Endothelial cell of umbilical vein (primary cell): ENCODE data around the gene SOCS4. TPM values are rescaled to one million over a fixed set of nuclear protein-coding genes. Genes with fewer than 3 reads are reported as not detected.

Experiments
- Bru-seq: library from RNA; stranded (reverse); fragments of 400-500 nt; gene quantifications from one replicate; lab custom pipeline; 2021; lab: Mats Ljungman, UMichigan
- BruChase-seq, 2 experiments: library from RNA; stranded (reverse); fragments of 400-500 nt; gene quantifications; one replicate each; lab custom pipeline; 2021; lab: Mats Ljungman, UMichigan
- BruUV-seq: library from RNA; stranded (reverse); fragments of 400-500 nt; replicated peaks from 2 replicates; lab custom pipeline; 2021; lab: Mats Ljungman, UMichigan
- CTCF ChIA-PET: fragments of 300-600, 350-600 bp; sonication (Branson Sonifier 250); formaldehyde crosslinking; loops from one replicate; lab custom pipeline; 2021; ENCODE audit warnings: antibody characterized with exemption, inconsistent platforms; lab: Charles Lee
- POLR2A ChIA-PET: fragments of 300-600, 350-600 bp; sonication (Branson Sonifier 250); formaldehyde crosslinking; loops from one replicate; lab custom pipeline; 2021; ENCODE audit warnings: antibody characterized with exemption, inconsistent platforms; lab: Charles Lee
- DNase-seq: peaks from one replicate; pipeline ENCODE4 v3.0.0-alpha.2; 2011; ENCODE audit warnings: low read depth, low spot score
- FAIRE-seq: peaks from 2 replicates; lab custom pipeline; 2011; peaks lifted over from hg19 to GRCh38; lab: Jason Lieb, UNC
- H2AFZ ChIP-seq: 2 replicates; pipeline ENCODE4 v1.6.0; 2012; ENCODE audit warnings: low read depth, low read length, control low read depth, inconsistent platforms
- H3K27ac ChIP-seq: 2 replicates; pipeline ENCODE4 v1.5.1; 2011; ENCODE audit warnings: low read depth, mild to moderate bottlenecking, control low read depth, low read length, moderate library complexity; ENCODE audit not compliant: insufficient read depth
- H3K27me3 ChIP-seq, 2 experiments: 2 replicates each; pipeline versions ENCODE4 v1.6.0 to v1.6.1; 2011; ENCODE audit warnings: low read length in 2 of 2, mixed read lengths in 1 of 2; ENCODE audit not compliant: control insufficient read depth in 2 of 2, insufficient read depth in 2 of 2
- H3K36me3 ChIP-seq, 2 experiments: 2 replicates in 1 of 2; 3 replicates in 1 of 2; pipeline ENCODE4 v1.5.1; 2011; ENCODE audit warnings: low read length in 2 of 2, mild to moderate bottlenecking in 1 of 2, moderate library complexity in 1 of 2; ENCODE audit not compliant: control insufficient read depth in 2 of 2, insufficient read depth in 2 of 2; ENCODE audit errors: extremely low read depth in 1 of 2
- H3K4me1 ChIP-seq: 3 replicates; pipeline ENCODE4 v1.5.1; 2011; ENCODE audit warnings: mild to moderate bottlenecking, low read length; ENCODE audit not compliant: control insufficient read depth, insufficient read depth; ENCODE audit errors: extremely low read depth
- H3K4me2 ChIP-seq: 2 replicates; pipeline ENCODE4 v1.6.1; 2011; ENCODE audit warnings: low read length, control low read depth, mixed read lengths; ENCODE audit not compliant: insufficient read depth
- H3K4me3 ChIP-seq, 3 experiments: fragments of 200-600 bp in 1 of 3; sonication (generic), shearing (Covaris generic) in 1 of 3; replicated peaks in 1 of 3; 2 replicates each; pipeline ENCODE4 v1.5.1; 2011 to 2016; ENCODE audit warnings: control low read depth in 3 of 3, low read length in 3 of 3, mild to moderate bottlenecking in 2 of 3, inconsistent platforms in 1 of 3, low read depth in 1 of 3, moderate library complexity in 1 of 3; ENCODE audit not compliant: insufficient read depth in 1 of 3
- H3K79me2 ChIP-seq: 2 replicates; pipeline ENCODE4 v1.6.0; 2012; ENCODE audit warnings: low read length, inconsistent platforms; ENCODE audit not compliant: control insufficient read depth, insufficient read depth
- H3K9ac ChIP-seq: replicated peaks from 2 replicates; pipeline ENCODE3; 2011; ENCODE audit warnings: low read length, control low read depth; ENCODE audit not compliant: insufficient read depth; ENCODE audit errors: extremely low read depth
- H3K9me1 ChIP-seq: replicated peaks from 3 replicates; pipeline ENCODE4 v1.6.0; 2011; ENCODE audit warnings: mild to moderate bottlenecking, low read length; ENCODE audit not compliant: control insufficient read depth, insufficient read depth; ENCODE audit errors: extremely low read depth
- H3K9me3 ChIP-seq: replicated peaks from 2 replicates; pipeline ENCODE4 v1.5.1; 2012; ENCODE audit warnings: low read length, inconsistent platforms; ENCODE audit not compliant: control insufficient read depth, insufficient read depth
- H4K20me1 ChIP-seq: replicated peaks from 2 replicates; pipeline ENCODE3; 2011; ENCODE audit warnings: mild to moderate bottlenecking, low read length; ENCODE audit not compliant: control insufficient read depth, insufficient read depth; ENCODE audit errors: extremely low read depth
- EZH2 ChIP-seq: IDR thresholded peaks from 2 replicates; pipeline ENCODE4 v1.6.1; 2012; ENCODE audit warnings: borderline replicate concordance, low read depth, mild to moderate bottlenecking, moderate library complexity, low read length, inconsistent platforms; ENCODE audit not compliant: severe bottlenecking
- FOS ChIP-seq: IDR thresholded peaks from 2 replicates; pipeline ENCODE4 v1.6.1; 2011; ENCODE audit warnings: mild to moderate bottlenecking, low read length, moderate library complexity, borderline replicate concordance; ENCODE audit not compliant: insufficient read depth
- GATA2 ChIP-seq: IDR thresholded peaks from 2 replicates; pipeline ENCODE4 v1.7.0; 2011; ENCODE audit warnings: low read depth, mild to moderate bottlenecking, moderate library complexity, mixed read lengths, low read length; ENCODE audit not compliant: insufficient read length, insufficient read depth
- JUN ChIP-seq: IDR thresholded peaks from 2 replicates; pipeline ENCODE4 v1.6.1; 2011; ENCODE audit warnings: borderline replicate concordance, low read depth; ENCODE audit not compliant: insufficient read length, insufficient read depth
- MYC ChIP-seq: IDR thresholded peaks from one replicate; pipeline ENCODE4 v1.6.1; 2011; ENCODE audit warnings: mild to moderate bottlenecking, low read depth, low read length
- POLR2A ChIP-seq: IDR thresholded peaks from 2 replicates; pipeline ENCODE4 v1.6.1; 2012; ENCODE audit warnings: low read depth, mild to moderate bottlenecking, control low read depth, low read length
- POLR2AphosphoS5 ChIP-seq: IDR thresholded peaks from 2 replicates; pipeline ENCODE4 v1.6.1; 2012; ENCODE audit warnings: low read depth, mild to moderate bottlenecking, control low read depth, low read length, moderate library complexity; ENCODE audit not compliant: insufficient read depth
- dilution Hi-C: fragments of 300-500 bp; cut with MboI; formaldehyde crosslinking; loops from one replicate; pipeline ENCODE4 v1.15.0; 2019; ENCODE audit warnings: low sequenced_read_pairs; ENCODE audit not compliant: extremely low pct_ligation_motif_present
- intact Hi-C: fragments of 100-400 bp; cut with micrococcal nuclease; formaldehyde crosslinking; loops from one replicate; pipeline ENCODE4 v1.10.0; 2022
- long read RNA-seq: library from polyadenylated mRNA; stranded (forward); transcript quantifications from one replicate; pipeline ENCODE4 v2.0.0, GENCODE V29; 2021
- polyA minus RNA-seq, 3 experiments: library from RNA; depleted of rRNA, polyadenylated mRNA; stranded (reverse); fragments of >200 nt; gene quantifications; 1 replicate in 1 of 3; 2 replicates in 2 of 3; pipeline ENCODE4 v1.2.3, GENCODE V29; 2011
- polyA plus RNA-seq, 4 experiments: library from polyadenylated mRNA; depleted of rRNA in 3 of 4; stranded (reverse) in 3 of 4; unstranded in 1 of 4; fragments of >200 nt; gene quantifications; 2 replicates each; pipeline versions ENCODE4 v1.2.1 to v1.2.3, GENCODE V29; 2011 to 2012; ENCODE audit warnings: missing spikeins in 1 of 4
- total RNA-seq: library from RNA; stranded (reverse); gene quantifications from 2 replicates; pipeline ENCODE4 v1.2.3, GENCODE V29; 2021
- TF ChIP-seq, protein P1 (sequence below), 2 donors: IDR thresholded peaks; 1 replicate in 1 of 2; 2 replicates in 1 of 2; pipeline ENCODE4 v1.5.1; 2011; ENCODE audit warnings: low read length in 2 of 2, mild to moderate bottlenecking in 2 of 2, moderate library complexity in 2 of 2, control low read depth in 1 of 2, inconsistent platforms in 1 of 2, low read depth in 1 of 2; ENCODE audit not compliant: insufficient read depth in 1 of 2; ENCODE audit errors: extremely low read depth in 1 of 2
- TF ChIP-seq, protein P2 (sequence below): IDR thresholded peaks from 2 replicates; pipeline ENCODE4 v1.6.1; 2011; ENCODE audit not compliant: insufficient read depth, insufficient read length

SOCS4 gene, protein sequence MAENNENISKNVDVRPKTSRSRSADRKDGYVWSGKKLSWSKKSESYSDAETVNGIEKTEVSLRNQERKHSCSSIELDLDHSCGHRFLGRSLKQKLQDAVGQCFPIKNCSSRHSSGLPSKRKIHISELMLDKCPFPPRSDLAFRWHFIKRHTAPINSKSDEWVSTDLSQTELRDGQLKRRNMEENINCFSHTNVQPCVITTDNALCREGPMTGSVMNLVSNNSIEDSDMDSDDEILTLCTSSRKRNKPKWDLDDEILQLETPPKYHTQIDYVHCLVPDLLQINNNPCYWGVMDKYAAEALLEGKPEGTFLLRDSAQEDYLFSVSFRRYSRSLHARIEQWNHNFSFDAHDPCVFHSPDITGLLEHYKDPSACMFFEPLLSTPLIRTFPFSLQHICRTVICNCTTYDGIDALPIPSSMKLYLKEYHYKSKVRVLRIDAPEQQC
- 26.7 and 28.7 TPM in 2 replicates for total RNA-seq
- 3.6 and 6.4 TPM in 2 replicates for polyA plus RNA-seq
- 4.8 and 4.9 TPM in 2 replicates for polyA plus RNA-seq (2011; cell fraction: cytosol; rRNA removed)
- 5.4 and 9.3 TPM in 2 replicates for polyA plus RNA-seq (2011; cell fraction: nucleus; rRNA removed)
- 10.2 and 14.5 TPM in 2 replicates for polyA plus RNA-seq (2012)
- 10.9 and 11.7 TPM in 2 replicates for polyA minus RNA-seq
- polyA minus RNA-seq (2011; cell fraction: cytosol; rRNA and poly(A)+ RNA removed), result 7.5 TPM
- polyA minus RNA-seq (2011; cell fraction: nucleus; rRNA and poly(A)+ RNA removed), result 10.5 and 12.4 TPM in 2 replicates
- Bru-seq, nascent RNA, result percentile 92 among the genes with signal in this experiment
- BruChase-seq, experiment 1, labeled RNA remaining after a 6-hour chase, result percentile 89 among the genes with signal in this experiment
- BruChase-seq, experiment 2, labeled RNA remaining after a 2-hour chase, result percentile 97 among the genes with signal in this experiment
- long read RNA-seq, full-length matches to known transcripts, result 20 of 27 reads
- long read RNA-seq, partial matches to known transcripts, result 6 of 27 reads
- long read RNA-seq, other reads (novel, unspliced or antisense), result 1 of 27 reads

DNA sequence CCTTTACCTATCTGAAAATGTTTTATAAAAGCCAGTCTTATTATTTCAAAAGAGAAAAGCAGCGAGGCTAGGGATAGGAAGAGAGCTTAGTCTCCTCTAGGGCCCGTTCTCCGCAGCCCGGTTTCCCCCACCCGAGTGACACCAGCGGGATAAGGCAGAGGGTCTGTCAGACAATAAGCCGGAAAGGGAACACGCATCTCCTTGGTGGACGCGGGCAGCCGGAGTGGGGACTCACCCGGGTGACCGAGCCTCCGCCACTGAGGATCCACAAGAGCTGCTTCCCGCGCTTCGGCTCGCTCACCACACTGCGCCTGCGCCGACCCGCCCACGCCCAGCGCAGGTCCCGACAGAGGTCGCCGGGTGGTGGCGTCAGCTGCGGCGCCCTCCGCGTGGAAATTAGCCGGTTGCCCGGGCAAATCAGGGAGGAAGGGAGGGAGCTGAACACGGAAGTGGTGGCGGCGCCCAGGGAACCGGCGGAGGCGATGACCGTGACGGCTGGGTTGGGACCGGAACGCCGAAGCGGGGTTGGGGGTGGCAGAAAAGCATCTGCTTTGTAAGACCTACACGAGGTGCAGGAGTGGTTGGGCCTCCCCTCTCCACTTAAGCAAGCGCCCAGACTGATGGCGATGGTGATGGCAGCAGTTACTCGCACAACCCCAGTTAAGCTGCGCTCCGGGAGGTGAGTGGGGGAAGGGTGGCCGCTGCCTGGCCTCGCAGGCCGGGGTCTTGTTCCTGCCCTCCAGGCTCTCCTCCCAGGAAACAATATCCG, at the start of gene SOCS4, which contains the start of gene WDHD1:
Gene SOCS4 (plus strand): TSS at position 444 of the 769 bp plus-strand sequence. CDS start 15,806 bp downstream, outside the sequence.
Gene WDHD1 (minus strand): TSS at position 307 of the 769 bp plus-strand sequence. CDS start 312 bp downstream, outside the sequence.
- Histone ChIP-seq H3K4me1 (peaks cover 30% of the 10 kb centered on the region), H3K4me2 (peak within 1 kb of the TSS; percentile 99), H3K9me3 (no peaks in the 10 kb centered on the region), H3K27ac (peak within 1 kb of the TSS; percentile 61), H2AFZ (peak within 1 kb of the TSS; percentile 85), H4K20me1 (no peaks in the 10 kb centered on the region), H3K27me3 (no peaks in the 10 kb centered on the region), H3K36me3 (no peaks in the 10 kb centered on the region), H3K9me1 (no peaks in the 10 kb centered on the region), H3K9ac (peak within 1 kb of the TSS; percentile 98), H3K4me3 (peak within 1 kb of the TSS; percentile 68 to 96 (median 86)), H3K79me2 (peaks cover 72% of the 10 kb centered on the region)
- FAIRE-seq, result peak; percentile 85
- ChIA-PET POLR2A (interaction anchor here (1.6 kb wide), 1 partner anchor 24 kb away, joined by 10 read pairs; the partner anchor contains the start of gene MAPK1IP1L), CTCF (interaction anchor here (0.8 to 3.8 kb wide), 9 partner anchors 12 to 134 kb away, joined by 3 to 42 read pairs (median 4); partner anchors contain the start of gene MAPK1IP1L)
- intact Hi-C loops (loop anchor here (1.0 to 5.0 kb wide), 4 partner anchors 24 to 462 kb away; partner anchors contain the start of genes GCH1 and MAPK1IP1L), dilution Hi-C loops (no loop called here)
- TF ChIP-seq FOS (no peak), JUN (no peak), GATA2 (no peak), POLR2AphosphoS5 (peak; percentile 60), EZH2 (no peak), POLR2A (peak; percentile 77), MYC (peak; percentile 4)
- TF ChIP-seq, protein P1, sequence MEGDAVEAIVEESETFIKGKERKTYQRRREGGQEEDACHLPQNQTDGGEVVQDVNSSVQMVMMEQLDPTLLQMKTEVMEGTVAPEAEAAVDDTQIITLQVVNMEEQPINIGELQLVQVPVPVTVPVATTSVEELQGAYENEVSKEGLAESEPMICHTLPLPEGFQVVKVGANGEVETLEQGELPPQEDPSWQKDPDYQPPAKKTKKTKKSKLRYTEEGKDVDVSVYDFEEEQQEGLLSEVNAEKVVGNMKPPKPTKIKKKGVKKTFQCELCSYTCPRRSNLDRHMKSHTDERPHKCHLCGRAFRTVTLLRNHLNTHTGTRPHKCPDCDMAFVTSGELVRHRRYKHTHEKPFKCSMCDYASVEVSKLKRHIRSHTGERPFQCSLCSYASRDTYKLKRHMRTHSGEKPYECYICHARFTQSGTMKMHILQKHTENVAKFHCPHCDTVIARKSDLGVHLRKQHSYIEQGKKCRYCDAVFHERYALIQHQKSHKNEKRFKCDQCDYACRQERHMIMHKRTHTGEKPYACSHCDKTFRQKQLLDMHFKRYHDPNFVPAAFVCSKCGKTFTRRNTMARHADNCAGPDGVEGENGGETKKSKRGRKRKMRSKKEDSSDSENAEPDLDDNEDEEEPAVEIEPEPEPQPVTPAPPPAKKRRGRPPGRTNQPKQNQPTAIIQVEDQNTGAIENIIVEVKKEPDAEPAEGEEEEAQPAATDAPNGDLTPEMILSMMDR (IDR thresholded peaks at IDR 0.05; ENCODE audit: extremely low read depth in 1 of 2, insufficient read depth in 1 of 2, low read depth in 1 of 2, low read length in 2 of 2), result no peak
- TF ChIP-seq, protein P2, sequence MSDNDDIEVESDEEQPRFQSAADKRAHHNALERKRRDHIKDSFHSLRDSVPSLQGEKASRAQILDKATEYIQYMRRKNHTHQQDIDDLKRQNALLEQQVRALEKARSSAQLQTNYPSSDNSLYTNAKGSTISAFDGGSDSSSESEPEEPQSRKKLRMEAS, result peak; percentile 70
- BruUV-seq, result no TSS peak
- peak; percentile 97 for DNase-seq
